WI38 (cell line): ENCODE data around the gene CERK.

Source experiments
- H3K4me3 ChIP-seq: 2 replicates; pipeline ENCODE4 v1.5.1; 2011; ENCODE audit warnings: low read depth, mild to moderate bottlenecking, control low read depth, low read length
- CTCF ChIP-seq: IDR thresholded peaks from 2 replicates; pipeline ENCODE4 v1.5.1; 2012; ENCODE audit warnings: low read depth, mild to moderate bottlenecking, control low read depth, low read length

The CERK gene

GRCh38 chr22:46732513-46732912 is 5.5 kb downstream of the CERK start:
- no peak overlapping the region for H3K4me3 ChIP-seq
- TF ChIP-seq CTCF = no peak

DNA sequence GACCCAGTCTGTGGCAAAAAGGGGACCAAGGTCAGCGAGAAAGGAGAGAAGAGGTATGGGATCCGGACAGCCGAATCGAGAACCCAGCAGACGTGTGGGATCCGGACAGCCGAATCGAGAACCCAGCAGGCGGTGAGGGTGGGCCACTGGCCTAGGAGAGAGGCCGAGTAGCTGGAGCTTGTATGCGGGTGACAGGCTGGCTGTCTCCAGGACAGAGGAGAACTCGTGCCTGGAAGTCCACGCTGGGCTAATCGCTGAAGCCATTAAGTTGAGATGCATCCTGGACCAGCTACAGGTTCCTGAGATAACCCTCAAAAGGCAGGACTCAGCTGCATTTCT is 6.0 kb downstream of the CERK start:
- no peak overlapping the region for H3K4me3 ChIP-seq
- no peak for TF ChIP-seq CTCF

- no peak for TF ChIP-seq CTCF
- no peak overlapping the region for H3K4me3 ChIP-seq
Observed at GRCh38 chr22:46731246-46732040, 6.6 kb downstream of the CERK start.

- H3K4me3 ChIP-seq = no peak overlapping the region
- TF ChIP-seq CTCF = no peak
Observed at GRCh38 chr22:46730568-46731245, 7.3 kb downstream of the CERK start.

DNA sequence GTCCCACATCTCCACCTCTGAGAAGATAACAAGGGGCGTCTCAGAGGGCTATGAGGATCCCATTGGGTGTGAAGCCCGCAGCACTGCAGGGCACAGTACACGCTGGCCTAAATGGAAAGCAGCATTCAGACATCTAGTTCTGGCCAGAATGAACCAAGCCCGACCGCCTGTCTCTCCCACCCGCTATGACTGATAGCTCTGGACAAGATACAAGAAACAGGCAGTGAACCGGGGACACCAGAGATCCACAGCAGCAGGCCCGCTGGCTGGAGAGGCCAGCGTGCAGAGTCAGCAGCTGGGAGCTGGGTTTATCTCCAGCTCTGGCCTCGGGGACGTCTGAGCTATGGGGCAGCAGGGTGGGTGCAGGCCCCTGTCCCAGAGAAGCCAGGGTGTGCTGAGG is 9.6 kb downstream of the CERK start:
- H3K4me3 ChIP-seq = no peak overlapping the region
- TF ChIP-seq CTCF = no peak

DNA sequence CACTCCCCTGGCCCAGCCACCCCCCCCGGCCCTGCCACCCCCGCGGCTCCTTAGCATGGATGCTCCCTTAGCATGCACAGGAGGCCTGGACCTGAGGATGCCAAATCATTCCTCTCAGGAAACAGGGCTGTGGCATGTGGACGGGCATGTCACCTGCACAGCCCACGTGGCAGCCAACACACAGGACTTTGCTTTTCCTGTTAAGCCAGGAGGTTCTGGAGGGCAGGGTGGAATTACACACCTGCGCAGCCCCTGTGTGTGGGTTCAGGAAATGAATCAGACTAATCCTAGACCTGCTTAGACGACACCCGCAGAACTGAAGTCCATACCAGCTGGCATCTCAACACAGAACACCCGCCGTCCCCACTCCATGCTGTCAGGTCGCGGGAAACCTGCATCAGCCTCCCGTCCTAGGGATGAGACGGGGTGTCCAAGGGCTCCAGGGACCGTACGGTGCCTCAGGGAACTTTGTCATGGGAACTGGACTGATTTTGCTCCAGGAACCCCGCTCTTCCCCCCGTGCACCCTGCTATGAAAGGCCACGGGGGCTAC is 10.2 kb downstream of the CERK start:
- H3K4me3 ChIP-seq = no peak overlapping the region
- TF ChIP-seq CTCF = no peak

GRCh38 chr22:46726986-46727317 is 11.1 kb downstream of the CERK start:
- no peak overlapping the region for H3K4me3 ChIP-seq
- no peak for TF ChIP-seq CTCF
